Measurements from ENCODE around the gene PPP1R13B.

DNA sequence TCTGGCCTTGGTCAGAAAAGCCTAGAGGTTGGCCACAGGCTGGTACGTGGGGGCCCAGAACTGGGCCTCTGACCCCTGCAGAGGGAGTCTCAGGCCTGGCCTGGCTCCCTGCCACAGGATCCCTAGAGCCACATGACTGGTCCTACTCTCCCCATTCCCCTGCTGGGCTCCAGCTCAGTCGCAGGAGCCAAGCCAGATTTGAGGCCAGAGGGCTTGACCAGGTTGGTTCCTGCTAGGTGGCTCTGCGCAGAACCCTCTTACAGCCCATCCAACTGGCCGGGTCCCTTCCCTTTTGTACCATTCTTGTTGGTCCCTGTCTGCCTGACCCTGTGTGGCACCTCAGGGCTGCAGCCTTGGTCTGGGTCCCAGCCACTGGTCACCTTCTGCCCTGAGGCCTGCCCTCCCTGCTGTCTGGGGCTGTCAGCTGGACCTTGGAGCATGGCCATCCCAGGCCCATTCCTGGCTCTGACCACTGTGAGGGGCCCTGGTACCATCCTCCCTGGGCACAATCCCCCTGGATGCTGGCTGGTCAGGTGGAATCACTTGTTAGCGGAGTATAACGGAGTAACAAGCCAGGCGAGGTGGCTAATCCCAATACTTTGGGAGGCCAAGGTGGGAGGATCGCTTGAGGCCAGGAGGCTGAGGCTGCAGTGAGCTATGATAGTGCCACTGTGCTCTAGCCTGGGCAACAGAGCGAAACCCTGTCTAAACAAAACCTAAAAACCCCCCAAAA, 22.9 kb upstream of the PPP1R13B start:
- no peak for TF ChIP-seq POLR2A (IDR thresholded peaks at IDR 0.05)
- TF ChIP-seq, protein P1, sequence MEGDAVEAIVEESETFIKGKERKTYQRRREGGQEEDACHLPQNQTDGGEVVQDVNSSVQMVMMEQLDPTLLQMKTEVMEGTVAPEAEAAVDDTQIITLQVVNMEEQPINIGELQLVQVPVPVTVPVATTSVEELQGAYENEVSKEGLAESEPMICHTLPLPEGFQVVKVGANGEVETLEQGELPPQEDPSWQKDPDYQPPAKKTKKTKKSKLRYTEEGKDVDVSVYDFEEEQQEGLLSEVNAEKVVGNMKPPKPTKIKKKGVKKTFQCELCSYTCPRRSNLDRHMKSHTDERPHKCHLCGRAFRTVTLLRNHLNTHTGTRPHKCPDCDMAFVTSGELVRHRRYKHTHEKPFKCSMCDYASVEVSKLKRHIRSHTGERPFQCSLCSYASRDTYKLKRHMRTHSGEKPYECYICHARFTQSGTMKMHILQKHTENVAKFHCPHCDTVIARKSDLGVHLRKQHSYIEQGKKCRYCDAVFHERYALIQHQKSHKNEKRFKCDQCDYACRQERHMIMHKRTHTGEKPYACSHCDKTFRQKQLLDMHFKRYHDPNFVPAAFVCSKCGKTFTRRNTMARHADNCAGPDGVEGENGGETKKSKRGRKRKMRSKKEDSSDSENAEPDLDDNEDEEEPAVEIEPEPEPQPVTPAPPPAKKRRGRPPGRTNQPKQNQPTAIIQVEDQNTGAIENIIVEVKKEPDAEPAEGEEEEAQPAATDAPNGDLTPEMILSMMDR (IDR thresholded peaks at IDR 0.05 in 4 of 5, conservative IDR thresholded peaks at IDR 0.05 in 1 of 5) = no peak
